HG03097 (cell line): ENCODE results near the gene SPRED3.
A peak's percentile ranks its signal among the peaks of the same experiment; 100 is the strongest.

Experiments used
- ATAC-seq: cut with Tn5 transposase; IDR thresholded peaks from one replicate; pipeline ENCODE4 v1.9.1; 2021; ENCODE audit not compliant: unreplicated experiment, low FRiP score

The SPRED3 gene

GRCh38 chr19:38370299-38370698 lies 18.2 kb upstream of the SPRED3 start:
- ATAC-seq: no peak

- no peak for ATAC-seq
These were observed 17.4 kb upstream of the SPRED3 start for GRCh38 chr19:38371081-38371480.

DNA sequence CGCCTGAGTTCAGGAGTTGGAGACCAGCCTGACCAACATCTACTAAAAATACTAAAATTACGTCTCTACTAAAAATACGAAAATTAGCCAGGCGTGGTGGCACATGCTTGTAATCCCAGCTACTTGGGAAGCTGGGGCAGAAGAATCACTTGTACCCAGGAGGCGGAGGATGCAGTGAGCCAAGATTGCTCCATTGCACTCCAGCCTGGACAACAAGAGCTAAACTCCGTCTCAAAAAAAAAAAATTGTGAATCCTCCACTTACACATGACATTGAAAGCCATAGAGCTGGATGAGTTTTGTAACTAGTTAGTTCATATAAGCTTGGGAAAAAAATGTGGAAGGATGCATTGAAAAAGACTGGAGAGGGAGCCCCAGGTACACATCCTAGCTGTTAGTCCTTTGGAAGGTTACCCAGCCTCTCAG lies 14.6 kb upstream of the SPRED3 start:
- no peak for ATAC-seq

- ATAC-seq: peak; percentile 96
These were observed 14.0 kb upstream of the SPRED3 start, which contains the start of gene PSMD8 for GRCh38 chr19:38374332-38375097. TSS of gene PSMD8 (plus strand) at chr19:38374571. CDS start at chr19:38374602, 31 bp downstream.

DNA sequence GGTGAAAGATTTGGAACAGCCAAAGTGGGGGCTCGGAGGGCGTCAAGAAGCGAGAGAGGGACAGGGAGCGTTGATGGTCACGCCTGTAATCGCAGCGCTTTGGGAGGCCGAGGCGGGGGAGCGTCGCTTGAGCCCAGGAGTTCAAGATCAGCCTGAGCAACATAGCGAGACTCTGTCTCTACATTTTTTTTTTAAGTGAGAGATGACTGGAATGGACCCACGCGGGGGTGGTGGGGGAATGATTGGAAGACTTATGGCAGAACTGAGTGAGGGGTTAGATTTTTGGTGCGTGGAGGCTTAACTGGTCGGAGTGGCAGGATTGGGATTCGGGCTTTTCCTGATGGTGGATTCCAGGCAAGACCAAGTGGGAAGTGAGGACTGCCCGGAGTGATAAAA lies 13.4 kb upstream of the SPRED3 start:
- no peak for ATAC-seq

- no peak for ATAC-seq
These were observed 12.7 kb upstream of the SPRED3 start for GRCh38 chr19:38375748-38376147.

GRCh38 chr19:38376576-38376975 lies 11.9 kb upstream of the SPRED3 start:
- ATAC-seq: no peak

GRCh38 chr19:38377052-38377451 lies 11.4 kb upstream of the SPRED3 start:
- no peak for ATAC-seq

GRCh38 chr19:38378866-38379265 lies 9.6 kb upstream of the SPRED3 start:
- ATAC-seq: no peak

GRCh38 chr19:38381138-38381537 lies 7.4 kb upstream of the SPRED3 start:
- no peak for ATAC-seq

GRCh38 chr19:38383184-38383583 lies 5.3 kb upstream of the SPRED3 start:
- ATAC-seq: no peak

- ATAC-seq: no peak
These were observed 4.8 kb upstream of the SPRED3 start for GRCh38 chr19:38383743-38384142.

DNA sequence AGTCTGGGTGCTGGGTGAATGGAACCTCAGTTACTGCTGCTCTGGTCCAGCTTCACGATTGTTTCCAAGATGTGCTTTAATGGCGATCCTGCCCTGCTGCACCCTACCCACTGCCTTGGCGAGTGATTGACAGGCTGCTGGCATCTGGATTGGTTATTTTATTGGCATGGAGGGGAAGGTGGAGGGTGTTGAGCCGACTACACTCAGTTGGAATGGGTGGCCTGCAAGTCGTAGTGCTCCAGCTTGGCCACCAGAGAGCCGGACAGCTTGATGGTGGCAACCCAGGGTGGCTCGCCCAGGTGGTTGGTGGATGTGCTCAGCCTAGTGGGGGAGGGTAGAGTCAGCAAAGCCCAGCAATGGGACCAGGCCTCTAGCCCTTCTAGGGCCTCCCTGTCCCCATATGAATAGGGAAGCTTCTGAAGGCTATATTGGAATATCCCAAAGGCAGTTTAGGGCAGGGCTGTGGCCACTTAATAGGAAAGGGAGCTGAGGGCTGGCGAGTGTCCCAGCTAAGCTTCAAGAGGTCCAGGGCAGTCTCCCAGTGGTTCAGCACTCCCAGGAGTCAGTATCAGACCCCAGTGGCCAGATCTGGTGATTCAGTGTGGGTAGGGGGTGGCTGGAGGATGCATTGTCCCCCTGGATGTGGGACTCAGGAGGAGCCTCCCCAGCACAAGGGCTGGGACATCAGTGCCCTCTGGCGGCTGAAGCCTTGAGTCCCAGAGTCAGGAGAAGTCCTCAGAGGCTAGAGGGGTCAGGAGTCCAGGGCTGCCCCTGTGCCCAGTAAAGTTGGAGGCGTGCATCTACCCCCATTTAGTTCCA lies 4.1 kb upstream of the SPRED3 start:
- ATAC-seq: no peak

DNA sequence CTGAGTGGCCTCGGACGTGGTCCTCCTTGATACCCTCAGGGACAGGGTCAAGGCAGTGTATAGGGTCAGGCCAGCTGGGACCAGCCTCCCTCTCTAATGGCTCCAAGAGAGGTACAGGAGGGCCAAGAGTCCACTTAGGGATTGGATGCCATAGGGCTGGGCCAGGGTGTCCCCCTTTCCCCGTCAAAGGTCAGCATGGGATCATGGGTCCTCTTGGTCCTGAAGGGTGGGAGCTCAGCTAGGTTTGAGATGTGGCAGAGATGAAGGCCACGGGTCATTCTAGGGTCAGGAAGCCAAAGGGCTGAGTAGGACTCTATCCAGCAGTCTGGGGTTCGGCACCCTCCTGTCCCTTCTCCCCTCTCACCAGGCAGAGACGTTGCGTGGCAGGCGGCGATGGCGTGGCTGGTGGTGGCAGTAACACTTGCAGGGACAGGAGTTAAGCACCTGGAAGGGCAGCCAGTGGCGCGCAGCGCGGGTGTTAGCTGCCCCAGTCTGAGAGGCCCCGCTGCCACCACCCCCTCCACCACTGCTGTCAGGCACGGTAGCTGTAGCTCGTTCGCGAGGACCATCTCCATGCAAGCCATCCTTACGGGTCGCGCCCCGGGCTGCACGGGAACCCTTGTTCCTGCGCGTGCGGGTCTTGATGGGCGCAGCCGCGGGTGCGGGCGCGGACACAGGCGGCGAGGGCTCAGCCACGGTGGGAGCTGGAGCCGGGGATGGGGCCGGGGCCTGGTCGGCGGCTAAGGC lies 3.3 kb upstream of the SPRED3 start:
- no peak for ATAC-seq

- no peak for ATAC-seq
These were observed 2.7 kb upstream of the SPRED3 start for GRCh38 chr19:38385804-38386257.

GRCh38 chr19:38386300-38386970 lies 2.1 kb upstream of the SPRED3 start:
- no peak for ATAC-seq

- ATAC-seq: no peak
These were observed 1.4 kb upstream of the SPRED3 start for GRCh38 chr19:38386971-38387549.

DNA sequence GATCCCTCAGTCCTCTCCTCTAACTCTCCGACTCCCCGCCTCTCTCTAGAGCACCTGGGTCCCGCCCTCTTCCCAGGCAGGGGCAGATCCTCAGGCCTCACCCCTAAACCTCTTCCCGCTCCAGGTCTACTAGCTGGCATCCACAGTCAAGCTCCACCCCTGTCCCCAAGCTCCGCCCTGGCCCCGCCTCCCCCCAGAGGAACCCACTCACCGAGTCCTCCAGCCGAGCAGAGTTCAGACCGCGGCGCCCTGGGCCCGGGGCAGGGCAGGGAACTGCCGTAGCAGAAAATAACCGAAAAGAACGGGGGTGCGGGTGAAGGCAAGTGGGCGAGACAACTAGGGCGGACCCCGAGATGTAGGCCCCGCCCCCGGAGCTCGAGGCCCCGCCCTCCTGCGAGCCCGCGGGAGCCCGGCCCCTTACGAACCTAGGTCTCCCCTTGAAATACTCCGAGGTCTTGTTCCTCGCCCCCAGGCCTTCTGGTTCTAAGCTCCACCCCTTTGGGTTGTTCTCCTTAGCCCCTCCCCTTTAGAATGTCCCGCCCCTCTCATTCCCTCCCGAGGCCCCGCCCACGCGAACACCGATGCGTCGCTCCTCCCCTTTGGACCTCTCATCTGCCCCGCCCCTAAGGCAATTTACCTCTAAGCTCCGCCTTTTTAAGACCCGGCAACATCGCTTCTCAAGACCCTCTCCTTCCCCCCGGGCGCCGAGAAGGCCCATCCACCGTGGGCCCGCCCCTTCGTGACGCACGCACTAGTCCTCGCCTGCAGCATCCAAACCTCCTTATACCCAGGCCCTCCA lies 748 bp upstream of the SPRED3 start, which contains the start of gene GGN:
GGN (minus strand) TSS at position 485 of the 799 bp plus-strand sequence. CDS start 773 bp downstream, outside the sequence.
- no peak for ATAC-seq
